HG03520 (cell line): ENCODE data around the gene BPNT1.
"Not testable (repeated sequence)": the region's sequence is repeated elsewhere in the genome, so short reads cannot be mapped to it uniquely, and the experiment has no call there.

Experiments
- ATAC-seq: cut with Tn5 transposase; IDR thresholded peaks from one replicate; pipeline ENCODE4 v1.9.1; 2021; ENCODE audit warnings: mild to moderate bottlenecking, moderate library complexity; ENCODE audit not compliant: unreplicated experiment

The BPNT1 gene, protein sequence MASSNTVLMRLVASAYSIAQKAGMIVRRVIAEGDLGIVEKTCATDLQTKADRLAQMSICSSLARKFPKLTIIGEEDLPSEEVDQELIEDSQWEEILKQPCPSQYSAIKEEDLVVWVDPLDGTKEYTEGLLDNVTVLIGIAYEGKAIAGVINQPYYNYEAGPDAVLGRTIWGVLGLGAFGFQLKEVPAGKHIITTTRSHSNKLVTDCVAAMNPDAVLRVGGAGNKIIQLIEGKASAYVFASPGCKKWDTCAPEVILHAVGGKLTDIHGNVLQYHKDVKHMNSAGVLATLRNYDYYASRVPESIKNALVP

DNA sequence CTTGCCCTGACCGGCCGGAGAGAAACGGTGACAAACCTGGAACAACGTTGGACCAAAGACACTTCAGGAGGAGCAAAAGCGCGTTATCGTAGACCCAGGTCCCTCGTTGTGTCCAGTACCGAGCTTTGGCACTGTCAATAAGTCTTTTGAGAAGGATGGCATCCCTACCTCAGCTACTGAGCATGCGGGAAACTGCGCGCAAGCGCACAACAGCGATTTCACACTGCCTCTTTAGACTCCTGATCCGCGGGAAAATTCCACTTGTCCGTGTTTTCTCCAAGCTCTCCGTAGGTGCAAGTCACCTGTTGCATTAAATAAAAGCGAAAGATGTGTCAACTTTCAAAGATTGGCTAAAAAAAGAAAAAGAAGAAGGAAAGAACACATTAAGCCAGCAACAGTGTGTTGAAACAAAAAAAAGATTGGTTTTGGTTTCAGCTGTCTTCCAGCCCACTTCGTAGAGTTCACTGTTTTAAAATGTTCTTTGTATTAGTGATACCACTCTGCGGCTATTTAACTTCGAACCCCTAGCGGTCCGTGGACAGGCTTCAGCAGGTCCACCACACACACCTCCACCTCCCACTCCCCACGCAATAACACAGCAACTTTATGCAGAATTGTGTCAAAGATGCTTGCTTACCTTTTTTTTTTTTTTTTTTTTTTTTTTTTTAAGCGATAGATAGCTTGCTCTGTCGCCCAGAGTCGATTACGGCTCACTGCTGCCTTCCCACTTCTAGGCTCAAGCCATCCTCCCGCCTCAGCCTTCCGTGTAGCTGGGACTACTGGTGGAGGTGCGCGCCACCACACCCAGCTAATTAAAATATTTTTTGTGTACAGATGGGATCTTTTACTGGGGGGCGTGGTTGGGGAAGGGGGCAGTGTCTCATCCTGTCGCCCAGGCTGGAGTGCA is at the start of gene BPNT1:
TSS of gene BPNT1 (minus strand) at position 139 of the 907 bp plus-strand sequence. CDS start 9,942 bp downstream, outside the sequence.
- ATAC-seq = peak; percentile 57

DNA sequence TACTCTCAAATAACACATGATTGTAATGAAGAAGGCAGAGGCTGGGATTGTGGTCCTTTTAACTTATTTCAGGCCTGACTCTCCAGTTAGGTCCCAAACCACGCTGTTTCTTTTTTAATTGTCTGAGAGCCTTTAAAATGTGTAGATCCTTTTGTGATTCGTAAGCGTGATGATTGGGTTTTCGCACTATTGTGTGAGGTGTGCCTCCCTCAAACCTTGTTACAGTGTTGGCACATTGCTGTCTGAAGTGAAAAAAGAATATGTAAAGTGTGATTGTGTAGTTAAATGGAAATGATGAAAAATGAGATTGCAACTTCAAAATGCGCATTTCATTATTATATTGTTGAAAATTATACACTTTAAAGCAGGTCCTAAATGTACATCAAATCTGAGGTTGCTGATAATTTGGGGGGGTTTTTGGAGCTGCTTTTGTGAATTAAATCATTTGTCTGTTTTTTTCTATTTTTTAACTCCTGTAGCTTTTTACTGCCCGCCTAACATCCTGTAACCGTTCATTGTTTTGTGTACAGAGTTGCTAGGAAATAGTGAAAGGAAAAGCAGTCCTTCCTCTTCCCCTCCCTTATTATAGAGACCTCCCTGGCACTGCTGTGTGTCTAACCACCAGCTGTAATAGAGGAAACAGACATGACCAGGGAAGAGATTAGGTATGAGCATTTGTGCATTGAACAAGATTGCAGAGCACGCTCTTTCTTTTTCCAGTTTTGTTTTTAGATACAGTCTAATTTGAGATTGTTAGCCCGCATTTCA is 47.6 kb upstream of the BPNT1 start:
- no peak for ATAC-seq

DNA sequence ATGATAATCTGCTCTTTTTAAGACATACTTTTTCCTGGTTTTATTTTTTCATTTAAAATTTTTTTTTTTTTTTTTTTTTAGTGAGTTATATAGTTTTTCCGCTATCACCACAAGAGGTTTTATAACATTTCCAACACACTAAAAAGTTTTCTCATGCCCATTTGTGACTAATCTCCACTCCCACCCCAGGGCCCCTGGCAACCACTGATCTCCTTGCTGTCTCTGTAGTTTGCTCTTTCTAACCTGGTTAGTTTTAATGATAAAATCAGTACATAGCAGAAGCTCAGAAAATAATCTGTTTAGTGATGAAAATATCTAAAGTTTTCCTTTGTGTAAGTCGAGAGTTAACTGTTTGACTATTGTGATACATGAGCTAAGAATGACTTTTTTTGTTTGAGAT is 46.2 kb upstream of the BPNT1 start:
- no peak for ATAC-seq

DNA sequence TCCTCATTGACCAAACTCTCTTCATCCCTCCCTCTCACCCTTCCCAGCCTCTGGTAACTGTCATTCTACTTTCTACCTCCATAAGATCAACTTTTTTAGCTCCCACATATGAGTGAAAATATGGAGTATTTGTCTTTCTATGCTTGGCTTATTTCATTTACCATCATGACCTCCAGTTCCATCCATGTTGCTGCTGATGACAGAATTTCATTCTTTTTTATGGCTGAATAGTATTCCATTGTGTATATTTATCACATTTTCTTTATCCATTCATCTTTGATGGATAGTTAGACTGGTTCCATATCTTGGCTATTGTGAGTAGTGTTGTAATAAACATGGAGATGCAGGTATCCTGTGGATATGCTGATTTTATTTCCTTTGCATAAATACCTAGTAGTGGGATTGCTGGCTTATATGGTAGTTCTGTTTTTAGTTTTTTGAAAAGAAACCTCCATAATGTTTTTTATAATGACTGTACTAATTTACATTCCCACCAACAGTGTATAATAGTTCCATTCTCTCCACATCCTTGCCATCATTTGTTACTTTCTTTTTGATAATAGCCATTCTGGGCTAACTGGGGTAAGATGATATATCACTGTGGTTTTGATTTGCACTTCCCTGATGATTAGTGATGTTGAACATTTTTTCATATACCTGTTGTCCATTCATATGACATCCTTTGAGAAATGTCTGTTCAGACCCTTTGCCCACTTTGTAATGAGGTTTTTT is 40.1 kb upstream of the BPNT1 start:
- ATAC-seq = no peak

DNA sequence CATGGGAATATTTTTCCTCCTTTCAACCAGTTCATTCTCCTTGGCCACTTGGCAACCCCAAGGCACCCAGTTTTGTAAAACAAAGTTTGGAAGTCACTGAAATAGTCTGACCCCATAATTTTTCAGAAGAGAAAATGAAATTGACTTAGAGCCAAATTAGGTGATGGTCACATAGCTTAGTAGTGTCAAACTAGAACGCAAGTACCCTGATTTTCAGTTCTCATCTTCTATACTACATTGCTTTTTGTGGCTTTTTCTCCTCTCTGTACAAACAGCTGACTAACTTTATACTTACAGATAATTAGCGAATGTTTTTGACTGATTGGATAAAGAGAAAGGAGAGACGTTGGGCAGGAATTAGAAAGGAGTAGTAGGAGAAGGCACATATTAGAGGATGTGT is 37.5 kb upstream of the BPNT1 start:
- no peak for ATAC-seq

DNA sequence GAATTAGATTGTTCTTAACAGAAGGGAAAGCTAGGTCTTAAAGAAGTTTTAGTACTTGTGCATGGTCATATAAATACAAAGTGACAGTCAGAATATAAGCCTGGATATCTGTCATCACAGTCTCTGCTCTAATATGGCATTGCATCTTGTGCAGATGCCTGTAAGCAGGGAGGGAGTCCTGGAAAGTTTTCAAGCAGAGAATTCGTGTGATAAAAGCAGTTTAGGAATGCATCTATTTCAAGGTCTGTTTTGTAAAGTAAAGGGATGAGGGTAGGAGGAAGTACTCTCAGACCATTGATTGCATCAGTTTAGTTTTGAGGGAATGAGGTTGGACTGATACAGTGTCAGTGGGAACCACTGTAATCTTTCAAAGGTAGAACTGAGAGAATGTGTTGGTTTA is 35.0 kb upstream of the BPNT1 start:
- ATAC-seq = no peak

DNA sequence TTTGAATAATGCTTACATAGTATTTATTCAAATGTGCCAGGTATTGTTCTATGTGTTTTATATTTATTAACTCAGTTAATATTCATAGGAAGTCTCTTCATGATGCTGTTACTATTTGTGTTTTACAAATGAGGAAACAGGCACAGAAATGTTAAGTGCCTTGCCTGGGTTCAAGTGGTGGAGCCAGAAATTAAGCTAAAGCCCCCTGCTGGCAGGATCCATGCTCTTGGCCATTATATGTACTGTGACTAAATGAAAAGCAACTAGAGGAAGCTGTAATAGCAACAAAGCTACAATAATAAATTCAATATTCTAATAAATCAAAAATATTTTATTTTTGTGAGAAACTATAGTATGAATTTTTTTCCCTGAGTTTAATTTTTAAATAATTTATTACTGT is 34.3 kb upstream of the BPNT1 start:
- ATAC-seq = no peak

DNA sequence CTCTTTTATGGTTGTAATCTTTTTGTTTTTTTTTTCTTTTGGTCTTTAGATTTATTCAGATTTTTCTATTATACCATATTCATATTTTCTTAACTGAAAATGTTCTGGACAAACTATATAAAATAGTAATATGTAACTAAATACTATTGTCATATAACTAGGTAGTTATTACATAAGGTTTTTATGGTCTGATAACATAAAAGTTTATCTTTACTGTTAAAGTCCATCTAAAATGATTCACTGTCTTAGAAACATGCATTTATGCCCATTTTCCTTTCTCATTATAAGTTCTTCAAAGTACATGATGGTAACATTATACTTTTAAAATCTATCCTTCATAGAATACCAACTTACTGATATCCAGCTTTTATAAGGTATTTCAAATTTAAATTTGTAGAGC is 33.5 kb upstream of the BPNT1 start:
- ATAC-seq = no peak

DNA sequence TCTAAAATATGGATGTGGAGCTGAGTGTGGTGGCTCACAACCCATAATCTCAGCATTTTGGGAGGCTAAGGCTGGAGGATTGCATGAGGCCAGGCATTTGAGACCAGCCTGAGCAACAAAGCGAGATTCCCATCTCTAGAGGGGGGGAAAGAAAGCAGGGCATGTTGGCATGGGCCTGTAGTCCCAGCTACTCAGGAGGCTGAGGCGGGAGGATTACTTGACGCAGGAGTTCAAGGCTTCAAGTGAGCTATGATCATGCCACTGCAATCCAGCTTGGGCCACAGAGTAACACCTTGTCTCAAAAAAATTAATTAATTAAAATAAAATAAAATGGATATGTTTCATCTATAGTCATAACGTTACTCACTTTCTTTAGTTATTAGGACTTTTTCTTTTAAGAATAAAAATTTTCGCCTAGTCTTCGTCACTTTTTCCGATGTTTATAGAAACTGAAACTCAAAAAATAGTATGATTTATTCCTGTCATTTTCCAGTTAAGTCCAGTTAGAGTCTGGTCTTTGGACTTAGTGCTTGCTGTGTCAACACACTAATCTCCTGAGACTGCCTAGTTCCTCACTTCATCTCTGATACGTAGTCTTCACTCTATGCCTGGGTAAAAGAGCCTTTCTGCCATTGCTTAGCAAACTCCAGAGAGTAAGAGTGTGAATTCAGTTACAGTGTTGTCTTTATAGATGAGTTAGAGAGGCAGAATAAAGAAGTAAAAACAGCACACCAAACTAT is 32.4 kb upstream of the BPNT1 start:
- ATAC-seq = no peak

DNA sequence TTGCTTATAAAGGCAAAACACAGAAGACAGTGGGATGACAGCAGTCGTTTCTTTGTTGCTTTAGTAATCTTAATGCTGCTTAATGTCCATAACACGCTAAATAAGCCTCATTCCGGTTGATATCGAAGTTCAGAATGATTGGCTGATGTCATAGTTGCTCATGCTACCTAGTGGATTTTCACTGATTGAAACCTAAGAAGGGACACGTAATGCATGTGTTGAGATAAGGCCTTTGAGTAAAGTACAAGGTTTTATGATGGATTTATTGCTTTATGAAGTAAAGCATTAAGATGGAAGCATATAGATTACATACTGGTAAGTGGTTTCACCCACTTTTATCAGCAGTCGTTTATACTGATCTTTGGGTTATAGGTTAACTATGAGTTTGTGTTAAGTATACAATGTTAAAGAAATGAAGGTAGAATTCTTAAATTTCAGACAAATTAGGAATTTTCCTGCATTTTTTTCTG is 29.5 kb upstream of the BPNT1 start:
- no peak for ATAC-seq

DNA sequence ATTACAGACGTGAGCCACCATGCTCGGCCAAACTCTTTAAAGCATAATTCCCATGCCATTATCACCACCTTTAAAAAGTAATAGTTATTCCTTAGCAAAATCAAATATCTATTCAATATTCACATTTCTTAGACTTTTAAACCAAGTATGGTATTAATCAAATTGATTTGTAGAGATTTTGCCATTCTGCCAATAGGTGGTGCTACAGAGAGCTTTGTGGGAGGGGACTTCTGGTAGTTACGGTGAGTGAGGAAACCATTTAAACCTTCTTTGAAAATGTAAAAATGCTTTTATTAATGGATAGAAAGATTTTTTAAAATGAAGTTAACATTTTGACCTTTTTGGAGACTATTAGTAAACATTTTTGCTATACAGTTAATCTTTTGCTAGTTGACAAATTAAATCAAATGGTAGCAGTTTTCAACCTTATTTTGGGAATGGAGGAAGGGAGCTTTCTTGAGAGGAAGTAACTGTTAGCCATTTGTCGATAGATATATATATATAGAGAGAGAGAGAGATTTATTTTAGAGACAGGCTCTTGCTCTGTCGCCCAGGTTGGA is 23.6 kb upstream of the BPNT1 start:
- ATAC-seq = peak; percentile 73

DNA sequence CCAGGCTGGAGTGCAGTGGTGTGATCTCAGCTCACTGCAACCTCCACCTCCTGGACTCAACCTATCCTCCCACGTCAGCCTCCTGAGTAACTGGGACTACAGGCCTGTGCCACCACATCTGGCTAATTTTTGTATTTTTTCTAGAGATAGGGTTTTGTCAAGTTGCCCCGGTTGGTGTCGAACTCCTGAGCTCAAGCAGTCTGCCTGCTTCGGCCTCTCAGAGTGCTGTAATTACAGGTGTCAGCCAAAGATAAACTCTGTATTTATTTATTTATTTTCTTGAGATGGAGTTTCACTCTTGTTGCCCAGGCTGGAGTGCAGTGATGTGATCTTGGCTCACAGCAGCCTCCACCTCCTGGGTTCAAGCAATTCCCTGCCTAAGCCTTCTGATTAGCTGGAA is 23.0 kb upstream of the BPNT1 start:
- ATAC-seq = not testable (repeated sequence)

DNA sequence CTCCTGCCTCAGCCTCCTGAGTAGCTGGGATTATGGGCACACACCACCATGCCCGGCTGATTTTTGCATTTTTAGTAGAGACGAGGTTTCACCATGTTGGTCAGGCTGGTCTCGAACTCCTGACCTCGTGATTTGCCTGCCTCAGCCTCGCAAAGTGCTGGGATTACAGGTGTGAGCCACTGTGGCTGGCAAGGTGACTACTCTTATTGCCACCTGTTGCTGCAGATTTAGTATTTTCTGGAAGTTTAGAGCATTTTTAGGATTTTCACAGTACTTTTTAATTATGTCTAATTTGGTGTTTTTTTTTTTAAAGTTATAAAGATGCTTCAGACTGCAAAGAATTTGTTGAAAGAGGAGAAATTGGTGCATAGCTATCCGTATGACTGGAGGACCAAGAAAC is 20.9 kb upstream of the BPNT1 start:
- not testable (repeated sequence) for ATAC-seq

DNA sequence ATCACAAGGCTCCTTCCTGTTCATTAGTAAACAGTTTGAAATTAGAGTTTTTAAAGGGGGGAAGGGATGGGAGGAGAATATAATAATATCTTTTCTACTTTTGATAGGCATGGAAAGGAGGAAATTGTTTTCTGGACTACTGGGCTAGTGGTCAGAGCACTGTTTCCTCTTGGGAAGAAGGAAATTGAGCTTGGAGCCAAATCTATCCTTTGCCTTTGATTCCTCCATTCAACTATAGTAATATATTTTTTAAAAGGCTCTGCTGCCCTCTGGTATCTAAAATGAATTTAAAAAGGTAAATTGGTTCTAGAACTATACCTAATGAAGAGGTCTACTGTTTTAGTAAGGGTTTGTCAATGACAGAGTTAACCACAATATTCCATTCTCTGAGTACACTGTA is 10.2 kb upstream of the BPNT1 start:
- ATAC-seq = no peak

DNA sequence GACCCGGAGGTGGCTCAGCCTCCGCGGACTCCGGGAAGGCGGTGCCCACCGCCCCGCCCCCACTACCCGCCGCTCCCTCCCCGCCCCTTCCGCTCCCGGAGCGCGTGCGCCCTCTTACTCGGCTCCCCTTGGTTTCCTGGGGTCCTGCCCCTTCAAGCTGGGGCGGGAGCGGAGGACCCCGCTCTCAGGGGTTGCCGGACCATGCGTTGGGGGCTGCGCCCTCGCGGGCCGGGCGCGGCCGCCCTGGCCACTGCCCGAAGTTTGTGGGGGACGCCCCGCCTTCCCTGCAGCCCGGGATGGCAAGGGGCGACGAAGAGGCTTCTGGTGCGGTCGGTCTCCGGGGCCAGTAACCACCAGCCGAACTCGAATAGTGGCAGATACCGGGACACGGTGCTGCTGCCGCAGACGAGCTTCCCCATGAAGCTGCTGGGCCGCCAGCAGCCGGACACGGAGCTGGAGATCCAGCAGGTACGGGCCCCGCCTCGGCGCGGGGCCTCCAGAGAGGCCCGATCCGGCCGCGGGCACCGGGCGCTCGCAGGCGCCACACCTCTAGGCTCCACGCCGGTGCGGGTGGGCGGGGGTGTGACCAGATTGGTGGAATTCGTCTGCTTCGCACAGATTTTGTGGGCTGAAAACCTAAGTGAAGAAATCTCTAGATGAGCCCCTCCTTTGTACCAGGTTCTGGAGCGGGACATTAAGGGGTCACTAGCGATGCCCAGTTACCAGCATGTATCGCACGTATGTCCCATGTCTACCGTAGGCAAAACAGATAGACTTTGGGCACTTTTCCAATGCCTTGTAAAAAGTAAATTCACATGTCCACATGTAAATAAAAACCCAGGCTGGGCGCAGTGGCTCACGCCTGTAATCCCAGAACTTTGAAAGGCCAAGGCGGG is 4.7 kb upstream of the BPNT1 start, which contains the start of gene IARS2:
TSS of gene IARS2 (plus strand) at position 117 of the 896 bp plus-strand sequence. CDS start at position 202, 85 bp downstream.
- ATAC-seq = peak; percentile 47

DNA sequence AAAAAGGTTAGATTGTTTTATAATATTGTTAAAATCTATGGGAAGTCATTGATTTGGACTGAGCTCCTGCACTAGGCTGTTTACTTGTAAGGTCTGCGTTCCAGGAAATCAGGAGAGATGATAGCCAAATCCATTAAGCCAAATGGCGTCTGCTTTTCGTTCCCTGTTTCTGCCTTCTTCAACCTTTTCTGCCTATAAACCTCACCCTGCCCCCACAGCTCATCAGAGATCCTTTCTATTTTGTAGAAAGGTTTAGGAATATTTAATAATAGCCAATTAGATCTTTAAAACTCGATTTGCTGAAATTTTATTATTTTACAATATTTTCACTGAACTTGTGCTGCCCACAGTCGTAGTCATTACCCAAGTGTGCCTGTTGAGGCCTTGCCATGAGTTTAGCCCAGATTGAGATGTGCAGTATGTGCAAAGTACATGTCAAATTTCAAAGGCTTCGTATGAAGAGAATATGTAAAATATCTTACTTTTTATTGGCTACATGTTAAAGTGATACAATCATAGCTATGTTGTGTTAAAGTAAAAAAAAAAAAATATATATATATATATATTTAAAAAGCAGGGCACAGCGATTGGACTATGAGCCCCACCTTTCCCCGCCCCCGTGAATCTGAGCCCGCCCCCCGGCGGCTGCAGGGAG is 3.9 kb upstream of the BPNT1 start:
- ATAC-seq = peak; percentile 7

DNA sequence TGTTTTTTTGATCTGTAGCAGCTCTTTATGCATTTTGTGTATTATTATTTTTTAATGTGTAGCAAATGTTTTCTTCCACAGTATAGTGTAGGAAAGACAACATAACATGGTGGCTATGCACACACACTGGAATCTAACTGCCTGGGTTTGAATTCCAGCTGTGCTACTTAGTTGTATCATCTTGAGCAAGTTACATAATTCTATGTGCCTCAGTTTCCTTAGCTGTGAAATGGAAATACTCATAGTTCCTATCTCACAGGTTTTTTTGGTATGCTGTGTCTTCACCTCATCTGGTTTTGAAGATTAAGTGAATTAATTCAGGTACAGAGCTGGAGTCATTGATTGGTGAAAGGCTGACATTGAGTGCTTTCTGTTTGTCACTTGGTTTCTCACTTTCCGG is 3.1 kb upstream of the BPNT1 start:
- ATAC-seq = no peak

DNA sequence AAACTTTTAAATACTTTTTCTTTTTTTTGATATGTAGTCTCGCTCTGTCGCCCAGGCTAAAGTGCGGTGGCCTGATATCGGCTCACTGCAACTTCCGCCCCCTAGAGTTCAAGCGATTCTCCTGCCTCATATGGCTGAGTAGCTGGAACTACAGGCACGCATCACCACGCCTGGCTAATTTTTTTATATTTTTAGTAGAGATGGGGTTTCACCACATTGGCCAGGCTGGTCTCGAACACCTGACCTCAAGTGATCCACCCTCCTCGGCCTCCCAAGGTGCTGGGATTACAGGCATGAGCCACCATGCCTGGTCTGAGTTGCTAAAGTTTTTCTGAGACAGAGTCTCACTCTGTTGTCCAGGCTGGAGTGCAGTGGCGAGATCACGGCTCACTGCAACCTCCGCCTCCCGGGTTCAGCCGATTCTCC is 3.3 kb downstream of the BPNT1 start:
- peak; percentile 47 for ATAC-seq
